Measurements from ENCODE around the gene SLC5A9. TPM values are rescaled to one million over a fixed set of nuclear protein-coding genes. Genes with fewer than 3 reads are reported as not detected.

SLC5A9 gene
- total RNA-seq, 2 experiments from 2014 or later: not detected

GRCh38 chr1:48235652-48236051 lies 13.1 kb downstream of the SLC5A9 start:
- Mint-ChIP-seq H3K9me3 (ENCODE audit: low read depth) (no peaks in the 10 kb centered on the region), H3K27ac (no peak overlapping the region), H3K27me3 (no peaks in the 10 kb centered on the region), H3K4me1 (no peaks in the 10 kb centered on the region), H3K4me3 (no peak overlapping the region), H3K36me3 (no peaks in the 10 kb centered on the region)
- DNase-seq (no peak), ATAC-seq (no peak)
- CTCF ChIA-PET: interaction anchor here (0.8 to 3.3 kb wide), 4 partner anchors 30 to 238 kb away, joined by 4 to 14 read pairs (median 4); no protein-coding TSS in a partner anchor

GRCh38 chr1:48236716-48237470 lies 14.4 kb downstream of the SLC5A9 start:
- Mint-ChIP-seq H3K4me3 (no peak overlapping the region), H3K4me1 (no peaks in the 10 kb centered on the region), H3K36me3 (no peaks in the 10 kb centered on the region), H3K9me3 (ENCODE audit: low read depth) (no peaks in the 10 kb centered on the region), H3K27me3 (no peaks in the 10 kb centered on the region), H3K27ac (no peak overlapping the region)
- DNase-seq: no peak
- CTCF ChIA-PET: interaction anchor here (0.8 to 3.3 kb wide), 2 partner anchors 143 to 180 kb away, joined by 3 to 14 read pairs; no protein-coding TSS in a partner anchor
- ATAC-seq: peak; percentile 39

GRCh38 chr1:48242141-48242736 lies 19.7 kb downstream of the SLC5A9 start:
- Mint-ChIP-seq H3K27ac (no peak overlapping the region), H3K36me3 (no peaks in the 10 kb centered on the region), H3K9me3 (ENCODE audit: low read depth) (no peaks in the 10 kb centered on the region), H3K27me3 (no peaks in the 10 kb centered on the region), H3K4me1 (no peaks in the 10 kb centered on the region), H3K4me3 (no peak overlapping the region)
- CTCF ChIA-PET: no interaction called here
- DNase-seq (no peak), ATAC-seq (no peak)

GRCh38 chr1:48245106-48245505 lies 22.6 kb downstream of the SLC5A9 start:
- Mint-ChIP-seq H3K36me3 (no peaks in the 10 kb centered on the region), H3K4me3 (no peak overlapping the region), H3K4me1 (no peaks in the 10 kb centered on the region), H3K27me3 (no peaks in the 10 kb centered on the region), H3K9me3 (ENCODE audit: low read depth) (no peaks in the 10 kb centered on the region), H3K27ac (no peak overlapping the region)
- ATAC-seq (no peak), DNase-seq (no peak)
- CTCF ChIA-PET: no interaction called here

GRCh38 chr1:48246727-48247126 lies 24.2 kb downstream of the SLC5A9 start:
- no peak overlapping the region for H3K4me3 Mint-ChIP-seq
- CTCF ChIA-PET: no interaction called here
- peaks cover 2% of the 10 kb centered on the region for H3K4me1 Mint-ChIP-seq
- no peaks in the 10 kb centered on the region for H3K9me3 Mint-ChIP-seq (ENCODE audit: low read depth)
- no peak overlapping the region for H3K27ac Mint-ChIP-seq
- ATAC-seq (no peak), DNase-seq (no peak)
- no peaks in the 10 kb centered on the region for H3K27me3 Mint-ChIP-seq
- no peaks in the 10 kb centered on the region for H3K36me3 Mint-ChIP-seq

GRCh38 chr1:48248356-48248755 lies 25.8 kb downstream of the SLC5A9 start:
- CTCF ChIA-PET: no interaction called here
- Mint-ChIP-seq H3K27ac (no peak overlapping the region), H3K36me3 (no peaks in the 10 kb centered on the region), H3K4me1 (peaks cover 2% of the 10 kb centered on the region), H3K4me3 (no peak overlapping the region), H3K9me3 (ENCODE audit: low read depth) (no peaks in the 10 kb centered on the region), H3K27me3 (no peaks in the 10 kb centered on the region)
- ATAC-seq (no peak), DNase-seq (no peak)

GRCh38 chr1:48249868-48250267 lies 27.4 kb downstream of the SLC5A9 start:
- H3K9me3 Mint-ChIP-seq (ENCODE audit: low read depth): no peaks in the 10 kb centered on the region
- ATAC-seq: no peak
- peaks cover 2% of the 10 kb centered on the region for H3K4me1 Mint-ChIP-seq
- H3K36me3 Mint-ChIP-seq: no peaks in the 10 kb centered on the region
- no peaks in the 10 kb centered on the region for H3K27me3 Mint-ChIP-seq
- H3K27ac Mint-ChIP-seq: no peak overlapping the region
- CTCF ChIA-PET: no interaction called here
- DNase-seq: no peak
- no peak overlapping the region for H3K4me3 Mint-ChIP-seq

GRCh38 chr1:48250572-48250971 lies 28.1 kb downstream of the SLC5A9 start:
- Mint-ChIP-seq H3K27ac (no peak overlapping the region), H3K4me1 (peaks cover 2% of the 10 kb centered on the region), H3K36me3 (no peaks in the 10 kb centered on the region), H3K9me3 (ENCODE audit: low read depth) (no peaks in the 10 kb centered on the region), H3K27me3 (peaks cover 4% of the 10 kb centered on the region), H3K4me3 (no peak overlapping the region)
- CTCF ChIA-PET: no interaction called here
- DNase-seq (no peak), ATAC-seq (no peak)

- Mint-ChIP-seq H3K27me3 (peaks cover 10% of the 10 kb centered on the region), H3K36me3 (no peaks in the 10 kb centered on the region), H3K9me3 (ENCODE audit: low read depth) (no peaks in the 10 kb centered on the region), H3K4me3 (no peak overlapping the region), H3K4me1 (peaks cover 2% of the 10 kb centered on the region), H3K27ac (no peak overlapping the region)
- CTCF ChIA-PET: no interaction called here
- ATAC-seq: no peak
- no peak for DNase-seq
Observed at GRCh38 chr1:48251323-48251722, 28.8 kb downstream of the SLC5A9 start.

GRCh38 chr1:48251821-48252220 lies 29.3 kb downstream of the SLC5A9 start:
- Mint-ChIP-seq H3K9me3 (ENCODE audit: low read depth) (no peaks in the 10 kb centered on the region), H3K4me3 (no peak overlapping the region), H3K27ac (no peak overlapping the region), H3K27me3 (peaks cover 10% of the 10 kb centered on the region), H3K36me3 (no peaks in the 10 kb centered on the region), H3K4me1 (peaks cover 2% of the 10 kb centered on the region)
- DNase-seq (no peak), ATAC-seq (no peak)
- CTCF ChIA-PET: no interaction called here

GRCh38 chr1:48254254-48254653 lies 31.7 kb downstream of the SLC5A9 start:
- DNase-seq (no peak), ATAC-seq (no peak)
- peaks cover 2% of the 10 kb centered on the region for H3K4me1 Mint-ChIP-seq
- H3K27me3 Mint-ChIP-seq: peaks cover 10% of the 10 kb centered on the region
- no peak overlapping the region for H3K4me3 Mint-ChIP-seq
- H3K9me3 Mint-ChIP-seq (ENCODE audit: low read depth): no peaks in the 10 kb centered on the region
- H3K27ac Mint-ChIP-seq: no peak overlapping the region
- no peaks in the 10 kb centered on the region for H3K36me3 Mint-ChIP-seq
- CTCF ChIA-PET: no interaction called here

- H3K4me3 Mint-ChIP-seq: no peak overlapping the region
- H3K9me3 Mint-ChIP-seq (ENCODE audit: low read depth): no peaks in the 10 kb centered on the region
- peaks cover 16% of the 10 kb centered on the region for H3K27me3 Mint-ChIP-seq
- no peak overlapping the region for H3K27ac Mint-ChIP-seq
- H3K36me3 Mint-ChIP-seq: no peaks in the 10 kb centered on the region
- no peaks in the 10 kb centered on the region for H3K4me1 Mint-ChIP-seq
- DNase-seq (no peak), ATAC-seq (no peak)
- CTCF ChIA-PET: no interaction called here
Observed at GRCh38 chr1:48258106-48258505, 35.6 kb downstream of the SLC5A9 start.

GRCh38 chr1:48261881-48262400 lies 39.4 kb downstream of the SLC5A9 start:
- no peaks in the 10 kb centered on the region for H3K9me3 Mint-ChIP-seq (ENCODE audit: low read depth)
- no peaks in the 10 kb centered on the region for H3K36me3 Mint-ChIP-seq
- peaks cover 7% of the 10 kb centered on the region for H3K27me3 Mint-ChIP-seq
- no peaks in the 10 kb centered on the region for H3K4me1 Mint-ChIP-seq
- ATAC-seq (no peak), DNase-seq (no peak)
- no peak overlapping the region for H3K4me3 Mint-ChIP-seq
- CTCF ChIA-PET: no interaction called here
- no peak overlapping the region for H3K27ac Mint-ChIP-seq

- Mint-ChIP-seq H3K36me3 (no peaks in the 10 kb centered on the region), H3K4me1 (no peaks in the 10 kb centered on the region), H3K27me3 (peaks cover 7% of the 10 kb centered on the region), H3K9me3 (ENCODE audit: low read depth) (no peaks in the 10 kb centered on the region), H3K4me3 (no peak overlapping the region), H3K27ac (no peak overlapping the region)
- DNase-seq: no peak
- CTCF ChIA-PET: no interaction called here
- no peak for ATAC-seq
Observed at GRCh38 chr1:48263041-48263440, 40.5 kb downstream of the SLC5A9 start.

All from activated CD8-positive, alpha-beta memory T cell treated with anti-CD3 and anti-CD28 coated beads, Interleukin-2, amount 10 ng/mL, durations not matched to agents 7 days and 5 days (primary cell).